ENCODE results near the gene IRF2. TPM values are rescaled to one million over a fixed set of nuclear protein-coding genes. Genes with fewer than 3 reads are reported as not detected.

IRF2 gene
- total RNA-seq, 1 experiment from 2014 or later, result 6.1 TPM

DNA sequence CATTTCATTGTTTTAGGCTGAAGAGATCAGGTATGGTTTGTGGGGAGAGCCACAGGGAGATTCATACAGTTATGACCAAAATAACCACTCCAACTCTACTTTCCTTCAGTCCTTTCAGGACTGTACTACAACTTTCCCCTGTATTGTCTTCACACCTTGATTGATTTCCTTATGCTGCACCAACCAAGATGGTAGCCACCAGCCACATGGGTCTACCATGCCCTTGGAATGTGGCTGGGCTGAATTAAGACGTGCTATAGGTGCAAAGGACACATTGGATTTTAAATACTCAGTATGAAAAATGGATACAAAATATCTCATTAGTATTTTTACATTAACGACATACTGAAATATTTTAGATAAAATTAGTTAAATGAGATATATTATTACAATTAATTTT, 11.2 kb downstream of the IRF2 start:
- H3K27me3 ChIP-seq, result no peaks in the 10 kb centered on the region
- no peak overlapping the region for H3K27ac ChIP-seq
- DNase-seq, result no peak
- no peaks in the 10 kb centered on the region for H3K9me3 ChIP-seq (replicated peaks)
- no peaks in the 10 kb centered on the region for H3K4me1 ChIP-seq
- no peaks in the 10 kb centered on the region for H3K36me3 ChIP-seq
- no peak overlapping the region for H3K4me3 ChIP-seq

DNA sequence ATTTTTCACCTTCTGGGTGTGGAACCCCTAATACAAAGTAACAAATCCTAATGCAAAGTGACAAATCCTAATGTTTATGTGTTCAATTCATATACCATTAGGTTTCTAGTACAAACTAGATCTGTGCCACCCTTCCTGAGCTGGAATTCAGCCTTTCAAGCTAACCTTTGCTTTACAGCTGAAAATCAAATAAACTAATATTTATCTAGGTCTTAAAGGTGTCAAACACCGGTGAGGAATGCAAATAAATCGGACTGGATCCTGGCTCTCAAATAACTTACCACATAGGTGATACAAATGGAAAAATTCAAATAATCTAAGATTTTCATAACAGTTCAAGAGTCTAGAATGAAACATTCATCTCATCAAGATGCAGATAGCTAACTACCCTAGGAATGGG, 11.6 kb downstream of the IRF2 start:
- Histone ChIP-seq H3K4me3 (no peak overlapping the region), H3K27me3 (no peaks in the 10 kb centered on the region), H3K9me3 (replicated peaks) (no peaks in the 10 kb centered on the region), H3K27ac (no peak overlapping the region), H3K36me3 (no peaks in the 10 kb centered on the region), H3K4me1 (no peaks in the 10 kb centered on the region)
- DNase-seq, result no peak

DNA sequence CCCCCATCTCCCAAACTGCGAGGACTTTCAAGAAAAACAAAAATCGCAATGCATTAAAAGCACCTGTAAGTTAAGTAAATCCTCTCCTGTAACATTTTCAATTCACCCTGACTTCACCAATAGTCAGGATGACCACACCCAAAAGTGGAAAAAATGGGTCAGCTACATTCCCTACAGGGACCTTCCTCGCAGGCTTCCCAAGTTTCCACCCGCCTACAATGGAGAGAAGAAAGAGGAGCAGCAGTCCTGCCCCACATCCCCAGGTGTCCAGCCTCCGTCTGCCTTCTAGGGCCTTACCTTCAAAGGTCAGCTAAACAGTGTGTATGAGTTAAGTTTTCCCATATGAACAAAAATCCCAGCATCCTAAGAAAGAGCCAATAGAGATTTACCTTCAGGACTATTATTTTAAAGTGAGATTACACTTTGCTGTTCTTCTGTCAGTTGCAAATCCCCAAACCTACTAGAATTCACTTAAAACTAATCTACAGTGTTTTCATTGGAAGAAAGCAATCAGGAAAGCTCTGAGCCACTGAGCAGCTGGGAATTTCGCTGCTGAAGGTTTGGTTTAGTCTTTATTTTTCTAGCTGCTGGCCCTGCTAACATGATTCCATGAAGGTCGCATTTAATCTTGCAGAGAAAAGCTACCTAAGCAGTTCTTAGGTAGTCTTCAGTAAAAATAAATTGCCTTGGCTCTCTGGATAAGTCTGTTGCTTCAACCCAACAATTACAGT, 12.5 kb downstream of the IRF2 start:
- no peaks in the 10 kb centered on the region for H3K27me3 ChIP-seq
- no peaks in the 10 kb centered on the region for H3K4me1 ChIP-seq
- no peak overlapping the region for H3K4me3 ChIP-seq
- H3K9me3 ChIP-seq (replicated peaks), result no peaks in the 10 kb centered on the region
- H3K27ac ChIP-seq, result no peak overlapping the region
- peak in 1 of 2 experiments; percentile 22 for DNase-seq
- H3K36me3 ChIP-seq, result no peaks in the 10 kb centered on the region

DNA sequence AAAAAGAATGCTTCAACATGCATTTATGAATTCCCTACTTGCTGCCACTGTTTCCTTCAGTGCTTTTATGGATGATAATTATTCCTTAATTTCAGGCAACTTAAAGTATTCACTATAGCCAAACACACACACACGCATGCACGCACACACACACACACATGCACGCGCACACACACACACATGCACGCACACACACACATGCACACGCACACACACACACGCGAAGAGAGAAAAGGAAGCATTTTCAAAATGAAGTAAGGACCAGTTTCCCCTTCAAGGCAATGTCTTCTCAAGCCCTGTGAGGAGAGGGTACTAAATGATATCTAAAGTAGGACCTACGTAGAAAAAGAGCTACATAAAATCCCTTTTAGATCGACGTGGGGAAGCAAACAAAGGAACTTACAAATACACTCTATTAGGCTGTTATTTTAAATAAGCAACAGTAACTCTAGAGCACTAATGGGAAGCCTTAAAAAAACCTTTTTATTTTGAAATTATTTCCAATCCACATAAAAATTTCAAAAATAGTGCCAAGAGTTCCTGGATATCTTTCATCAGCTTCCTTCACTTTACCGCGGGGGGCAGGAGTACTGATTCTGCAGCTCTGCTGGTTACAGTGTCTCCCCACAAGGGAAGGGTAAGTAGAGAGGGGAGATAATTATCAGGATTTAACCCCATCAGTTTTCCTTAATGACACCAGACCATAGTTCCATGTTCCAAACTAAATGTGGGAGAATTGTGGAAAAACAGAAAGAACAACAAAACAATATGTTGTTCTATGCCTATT, 13.7 kb downstream of the IRF2 start:
- no peaks in the 10 kb centered on the region for H3K27me3 ChIP-seq
- H3K4me1 ChIP-seq, result no peaks in the 10 kb centered on the region
- H3K27ac ChIP-seq, result no peak overlapping the region
- no peaks in the 10 kb centered on the region for H3K9me3 ChIP-seq (replicated peaks)
- H3K36me3 ChIP-seq, result no peaks in the 10 kb centered on the region
- DNase-seq, result no peak
- no peak overlapping the region for H3K4me3 ChIP-seq

DNA sequence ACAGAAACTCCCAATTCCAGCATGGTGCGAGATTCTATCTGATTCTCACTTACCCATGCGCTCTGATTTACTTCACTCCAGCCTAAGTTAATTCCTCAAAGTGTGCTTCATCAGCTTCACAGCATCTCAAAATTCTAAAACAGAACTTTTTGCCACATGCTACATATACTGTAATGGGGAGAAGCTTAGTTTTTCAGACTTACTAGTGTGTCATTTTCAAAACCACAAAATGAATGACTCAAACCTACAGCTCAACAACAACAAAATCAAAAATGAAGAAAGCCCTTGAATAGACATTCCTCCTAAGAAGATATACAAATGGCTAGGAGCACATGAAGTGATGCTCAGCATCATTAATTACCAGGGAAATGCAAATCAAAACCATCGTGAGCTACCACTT, 14.9 kb downstream of the IRF2 start:
- no peak for DNase-seq
- Histone ChIP-seq H3K27ac (no peak overlapping the region), H3K9me3 (replicated peaks) (no peaks in the 10 kb centered on the region), H3K4me1 (no peaks in the 10 kb centered on the region), H3K27me3 (no peaks in the 10 kb centered on the region), H3K4me3 (no peak overlapping the region), H3K36me3 (no peaks in the 10 kb centered on the region)

DNA sequence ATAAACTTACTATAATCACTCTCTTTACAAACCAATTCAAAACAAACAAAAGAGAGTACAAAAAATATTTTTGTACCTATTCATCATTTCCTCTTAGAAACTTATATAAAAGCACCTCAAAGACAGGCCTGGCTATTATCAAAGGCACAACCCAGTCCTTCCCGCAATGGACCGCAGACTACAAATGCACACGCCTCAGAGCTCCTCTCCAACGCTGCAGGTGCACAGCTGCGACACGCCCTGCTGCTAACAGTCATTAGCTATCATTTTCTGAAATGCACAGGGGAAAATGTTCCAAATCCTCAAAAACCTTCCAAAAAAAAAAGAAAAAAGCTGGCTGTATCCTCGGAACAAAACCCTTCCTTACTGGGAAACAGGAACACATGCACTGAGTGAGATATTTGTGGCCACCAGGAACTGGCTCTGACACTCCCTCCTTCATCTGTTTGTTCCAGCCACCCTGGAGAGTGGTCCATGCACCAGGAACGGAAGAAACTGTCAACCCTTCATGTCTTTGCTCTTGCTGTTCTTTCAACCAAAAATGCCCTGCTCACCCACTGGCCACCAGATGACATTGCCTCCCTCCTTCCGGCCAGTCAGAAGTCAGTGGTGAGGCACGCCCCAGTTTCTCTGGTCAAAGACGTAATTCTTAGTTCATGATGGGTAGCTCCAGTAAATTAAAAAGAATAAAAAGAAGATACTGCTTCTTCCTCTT, 16.7 kb downstream of the IRF2 start:
- H3K36me3 ChIP-seq, result no peaks in the 10 kb centered on the region
- DNase-seq, result no peak
- H3K9me3 ChIP-seq (replicated peaks), result no peaks in the 10 kb centered on the region

DNA sequence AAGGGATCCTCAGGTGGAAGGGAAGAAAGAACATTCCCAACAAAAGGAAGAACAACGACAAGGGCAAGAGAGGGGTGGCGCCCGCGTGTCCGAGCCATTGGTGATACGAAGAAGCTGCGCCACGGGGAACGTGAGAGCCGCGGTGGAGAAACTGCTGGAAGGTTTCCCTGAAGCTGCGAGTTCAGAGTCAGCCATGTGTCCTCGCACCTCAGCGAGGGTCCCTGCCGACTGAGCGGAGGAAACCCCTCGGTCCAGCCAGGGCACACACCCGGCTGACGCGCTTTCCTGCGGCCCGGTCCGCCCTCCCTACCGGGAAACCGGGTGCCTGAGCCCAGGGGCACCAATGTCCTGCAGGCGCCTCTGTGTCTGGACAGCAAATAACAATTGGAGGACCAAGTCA, 18.0 kb downstream of the IRF2 start:
- Histone ChIP-seq H3K27ac (no peak overlapping the region), H3K4me3 (no peak overlapping the region), H3K36me3 (no peaks in the 10 kb centered on the region), H3K4me1 (no peaks in the 10 kb centered on the region), H3K27me3 (no peaks in the 10 kb centered on the region), H3K9me3 (replicated peaks) (no peaks in the 10 kb centered on the region)
- DNase-seq, result no peak

More for the DNA sequence above, 16.7 kb downstream of the IRF2 start:
- no peaks in the 10 kb centered on the region for H3K27me3 ChIP-seq
- no peak overlapping the region for H3K4me3 ChIP-seq
- no peak overlapping the region for H3K27ac ChIP-seq
- H3K4me1 ChIP-seq, result no peaks in the 10 kb centered on the region

DNA sequence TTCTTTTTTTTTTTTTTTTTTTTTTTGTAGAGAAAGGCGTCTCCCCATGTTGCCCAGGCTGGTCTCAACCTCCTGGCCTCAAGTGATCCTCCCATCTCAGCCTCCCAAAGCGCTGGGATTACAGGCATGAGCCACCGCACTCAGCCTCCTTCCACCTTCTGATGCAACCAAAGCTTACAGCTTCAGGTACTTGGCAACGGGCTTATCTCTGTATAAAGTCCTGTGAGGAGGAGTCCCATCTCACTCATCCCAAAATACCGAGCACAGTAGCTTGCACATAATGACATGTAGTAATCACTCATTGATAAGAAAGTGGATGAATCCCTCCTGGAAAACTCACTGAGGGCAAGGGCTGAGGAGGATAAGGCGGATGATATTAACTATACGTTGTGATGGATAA, 19.1 kb downstream of the IRF2 start:
- Histone ChIP-seq H3K4me3 (no peak overlapping the region), H3K27me3 (no peaks in the 10 kb centered on the region), H3K4me1 (no peaks in the 10 kb centered on the region), H3K36me3 (no peaks in the 10 kb centered on the region), H3K27ac (no peak overlapping the region), H3K9me3 (replicated peaks) (no peaks in the 10 kb centered on the region)
- no peak for DNase-seq

DNA sequence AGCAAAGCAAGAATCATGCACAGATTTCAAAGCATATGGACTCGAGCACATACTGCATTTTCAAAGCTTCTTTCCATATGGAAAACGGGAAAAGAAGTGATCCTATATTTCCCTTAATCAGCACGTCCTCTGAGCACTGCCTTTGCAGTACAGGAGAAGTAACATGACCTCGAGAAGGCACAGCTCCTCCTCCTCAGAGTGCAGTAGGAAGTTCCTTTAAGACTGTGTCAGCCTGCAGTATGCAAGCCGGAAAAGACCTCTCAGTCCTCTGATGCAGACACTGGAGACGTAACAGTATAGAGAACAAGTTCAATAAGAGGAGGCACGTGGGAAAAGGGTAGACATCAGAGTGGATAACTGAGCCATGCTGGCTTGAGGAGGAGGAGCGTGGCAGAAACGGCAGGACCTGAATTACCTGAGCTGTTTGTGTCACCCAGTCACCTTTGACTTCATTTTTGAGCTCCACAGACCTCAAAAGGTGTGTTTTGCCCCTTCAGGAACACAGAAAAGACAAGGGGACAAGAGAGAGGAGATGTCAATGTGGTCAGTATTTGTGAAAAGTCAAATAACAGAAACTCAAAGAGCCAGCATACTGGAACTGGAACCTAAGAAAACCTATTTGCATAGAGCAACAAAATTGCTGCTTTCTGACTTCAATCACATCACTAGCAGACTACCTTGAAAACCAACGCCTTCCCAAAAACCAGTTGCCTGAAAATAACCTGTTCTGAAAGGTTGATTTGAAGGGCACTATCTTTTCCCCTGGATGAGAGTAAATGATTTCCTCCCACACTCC, 20.8 kb downstream of the IRF2 start:
- H3K36me3 ChIP-seq, result no peaks in the 10 kb centered on the region
- no peaks in the 10 kb centered on the region for H3K27me3 ChIP-seq
- H3K27ac ChIP-seq, result no peak overlapping the region
- DNase-seq, result no peak
- no peaks in the 10 kb centered on the region for H3K9me3 ChIP-seq (replicated peaks)
- H3K4me1 ChIP-seq, result no peaks in the 10 kb centered on the region
- H3K4me3 ChIP-seq, result no peak overlapping the region

DNA sequence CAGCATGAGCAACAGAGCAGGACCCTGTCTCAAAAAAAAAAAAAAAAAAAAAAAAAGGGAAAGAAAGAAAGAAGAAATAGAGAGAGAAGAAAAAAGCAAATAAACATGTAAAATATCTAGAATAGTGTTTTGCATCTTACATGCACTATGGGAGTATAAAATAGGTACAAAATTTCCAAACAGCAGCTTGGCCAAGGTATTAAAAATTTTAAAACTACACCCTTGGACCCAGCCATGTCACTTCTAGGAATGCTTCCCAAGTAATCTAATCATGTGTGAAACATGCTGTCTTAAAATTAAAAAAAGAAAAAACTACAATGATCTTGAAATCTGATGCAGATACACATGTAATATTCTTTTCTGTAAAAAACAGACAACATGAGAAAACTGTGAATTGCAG, 21.6 kb downstream of the IRF2 start:
- Histone ChIP-seq H3K4me1 (no peaks in the 10 kb centered on the region), H3K36me3 (no peaks in the 10 kb centered on the region), H3K9me3 (replicated peaks) (no peaks in the 10 kb centered on the region), H3K27me3 (no peaks in the 10 kb centered on the region), H3K4me3 (no peak overlapping the region), H3K27ac (no peak overlapping the region)
- DNase-seq, result no peak

DNA sequence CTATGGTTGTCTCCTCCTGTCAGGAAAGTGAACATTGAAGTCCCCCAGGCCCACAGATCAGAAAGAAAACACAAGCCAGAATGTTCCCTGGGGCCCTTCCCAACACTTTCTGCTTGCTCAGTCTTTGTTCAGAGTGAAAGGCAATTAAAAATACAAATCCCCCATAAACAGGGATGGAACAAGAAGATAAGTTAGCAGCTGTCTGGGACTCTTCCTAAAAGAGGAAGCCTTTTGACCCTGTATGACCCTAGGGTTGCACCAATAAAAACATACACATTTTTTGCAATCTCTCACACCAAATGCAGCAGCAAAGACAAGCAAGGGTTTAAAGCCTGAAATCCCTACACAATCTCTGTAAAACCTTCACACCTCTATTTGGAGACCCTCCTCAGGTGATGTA, 22.6 kb downstream of the IRF2 start:
- H3K27ac ChIP-seq, result no peak overlapping the region
- H3K4me1 ChIP-seq, result no peaks in the 10 kb centered on the region

DNA sequence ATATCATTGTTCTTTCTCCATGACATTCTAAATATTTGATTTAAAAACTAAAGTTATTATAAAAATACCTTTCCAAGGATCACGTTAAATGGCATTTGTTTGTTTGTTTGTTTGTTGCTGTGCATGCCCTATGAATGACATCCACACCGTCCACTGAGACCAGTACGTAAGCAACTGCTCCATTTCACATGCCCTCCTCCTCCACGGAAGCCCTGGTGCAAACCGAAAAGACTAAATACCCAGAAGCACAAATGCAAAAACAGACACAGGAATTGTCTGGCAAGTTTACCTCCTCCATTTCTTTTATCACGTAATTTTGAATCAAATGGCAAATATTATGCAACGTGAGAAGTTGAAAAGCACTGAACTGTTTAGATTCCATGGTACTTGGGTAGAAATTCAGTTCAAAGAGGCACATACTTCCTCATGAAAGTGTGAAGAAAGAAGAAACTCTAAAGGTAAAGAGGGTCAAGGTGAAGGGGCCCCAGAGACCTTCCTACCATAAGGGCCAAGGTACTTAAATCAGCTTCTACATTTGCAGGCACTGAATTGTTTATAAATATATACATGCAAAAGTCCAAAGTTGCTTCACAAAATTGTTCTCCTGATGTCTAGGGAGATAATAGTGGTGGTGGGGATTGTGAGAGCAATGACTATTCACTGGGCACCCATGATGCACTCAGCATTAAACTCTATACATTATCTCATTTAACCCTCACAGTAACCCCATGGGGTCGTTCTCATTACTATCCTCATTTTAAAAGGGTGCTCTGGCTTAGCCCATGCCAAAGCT, 23.4 kb downstream of the IRF2 start:
- DNase-seq, result no peak
- H3K4me1 ChIP-seq, result no peaks in the 10 kb centered on the region
- no peaks in the 10 kb centered on the region for H3K9me3 ChIP-seq (replicated peaks)
- H3K27ac ChIP-seq, result no peak overlapping the region
- no peak overlapping the region for H3K4me3 ChIP-seq
- no peaks in the 10 kb centered on the region for H3K36me3 ChIP-seq
- H3K27me3 ChIP-seq, result no peaks in the 10 kb centered on the region

More for the DNA sequence above, 22.6 kb downstream of the IRF2 start:
- H3K36me3 ChIP-seq, result no peaks in the 10 kb centered on the region
- no peaks in the 10 kb centered on the region for H3K27me3 ChIP-seq
- no peaks in the 10 kb centered on the region for H3K9me3 ChIP-seq (replicated peaks)
- H3K4me3 ChIP-seq, result no peak overlapping the region
- no peak for DNase-seq

DNA sequence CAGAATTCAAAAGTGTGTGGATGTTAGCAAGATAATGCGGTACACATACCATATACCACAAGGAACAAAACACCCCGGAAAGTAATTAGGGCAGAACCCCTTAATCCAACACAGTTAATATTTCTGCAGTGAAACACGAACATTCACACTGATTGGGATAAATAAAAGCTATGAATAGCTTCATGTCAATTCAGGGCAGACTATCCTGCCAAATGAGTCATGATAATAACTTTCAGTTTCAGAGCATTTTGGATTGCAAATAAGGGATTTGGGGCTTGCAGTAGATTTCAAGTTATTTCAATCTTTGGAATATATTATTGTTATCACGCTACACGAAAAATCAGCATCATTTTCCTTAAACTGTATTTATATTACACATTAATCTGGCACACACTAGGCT, 24.3 kb downstream of the IRF2 start:
- no peaks in the 10 kb centered on the region for H3K9me3 ChIP-seq (replicated peaks)
- no peaks in the 10 kb centered on the region for H3K4me1 ChIP-seq
- no peak overlapping the region for H3K27ac ChIP-seq
- DNase-seq, result no peak
- H3K27me3 ChIP-seq, result no peaks in the 10 kb centered on the region
- no peaks in the 10 kb centered on the region for H3K36me3 ChIP-seq
- H3K4me3 ChIP-seq, result no peak overlapping the region

DNA sequence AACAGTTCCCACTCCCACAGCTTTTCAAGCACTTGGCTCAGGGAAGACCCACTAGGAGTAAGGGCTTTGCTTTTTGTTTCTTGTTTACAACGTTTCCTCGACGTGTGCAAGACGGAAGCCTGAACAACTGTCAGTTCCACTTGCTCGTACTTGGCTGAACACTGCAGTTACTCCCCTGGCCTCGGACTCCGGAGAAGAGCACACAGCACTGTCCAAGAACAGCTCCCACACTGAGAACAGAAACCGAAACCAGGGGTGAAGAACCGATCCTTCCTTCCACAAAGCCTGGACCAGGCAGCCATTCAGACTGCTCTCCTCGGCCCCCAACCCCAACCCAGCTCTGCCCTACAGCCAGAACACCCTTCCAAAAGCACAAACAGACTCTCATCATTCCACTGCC, 25.5 kb downstream of the IRF2 start:
- Histone ChIP-seq H3K27me3 (no peaks in the 10 kb centered on the region), H3K9me3 (replicated peaks) (no peaks in the 10 kb centered on the region), H3K27ac (no peak overlapping the region), H3K4me1 (no peaks in the 10 kb centered on the region), H3K36me3 (no peaks in the 10 kb centered on the region), H3K4me3 (no peak overlapping the region)
- DNase-seq, result no peak
